22Rv1 (cell line): ENCODE data around the gene CRADD.
"Not testable (repeated sequence)": the region's sequence is repeated elsewhere in the genome, so short reads cannot be mapped to it uniquely, and the experiment has no call there.

Experiments used
- H3K27ac ChIP-seq: fragments of 450-650 bp; 2 replicates; pipeline ENCODE4 v1.5.1; 2017
- ZFX ChIP-seq: fragments of 450-650 bp; IDR thresholded peaks from 2 replicates; pipeline ENCODE4 v1.6.1; 2017; ENCODE audit warnings: antibody characterized with exemption, borderline replicate concordance
- TF ChIP-seq, protein P1 (sequence below): fragments of 450-650 bp; IDR thresholded peaks from 2 replicates; pipeline ENCODE4 v1.5.1; 2017; ENCODE audit warnings: mild to moderate bottlenecking

CRADD gene

GRCh38 chr12:93883436-93884154 lies 206.4 kb downstream of the CRADD start:
- H3K27ac ChIP-seq, result no peak overlapping the region
- TF ChIP-seq, protein P1, sequence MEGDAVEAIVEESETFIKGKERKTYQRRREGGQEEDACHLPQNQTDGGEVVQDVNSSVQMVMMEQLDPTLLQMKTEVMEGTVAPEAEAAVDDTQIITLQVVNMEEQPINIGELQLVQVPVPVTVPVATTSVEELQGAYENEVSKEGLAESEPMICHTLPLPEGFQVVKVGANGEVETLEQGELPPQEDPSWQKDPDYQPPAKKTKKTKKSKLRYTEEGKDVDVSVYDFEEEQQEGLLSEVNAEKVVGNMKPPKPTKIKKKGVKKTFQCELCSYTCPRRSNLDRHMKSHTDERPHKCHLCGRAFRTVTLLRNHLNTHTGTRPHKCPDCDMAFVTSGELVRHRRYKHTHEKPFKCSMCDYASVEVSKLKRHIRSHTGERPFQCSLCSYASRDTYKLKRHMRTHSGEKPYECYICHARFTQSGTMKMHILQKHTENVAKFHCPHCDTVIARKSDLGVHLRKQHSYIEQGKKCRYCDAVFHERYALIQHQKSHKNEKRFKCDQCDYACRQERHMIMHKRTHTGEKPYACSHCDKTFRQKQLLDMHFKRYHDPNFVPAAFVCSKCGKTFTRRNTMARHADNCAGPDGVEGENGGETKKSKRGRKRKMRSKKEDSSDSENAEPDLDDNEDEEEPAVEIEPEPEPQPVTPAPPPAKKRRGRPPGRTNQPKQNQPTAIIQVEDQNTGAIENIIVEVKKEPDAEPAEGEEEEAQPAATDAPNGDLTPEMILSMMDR, result no peak
- no peak for TF ChIP-seq ZFX

DNA sequence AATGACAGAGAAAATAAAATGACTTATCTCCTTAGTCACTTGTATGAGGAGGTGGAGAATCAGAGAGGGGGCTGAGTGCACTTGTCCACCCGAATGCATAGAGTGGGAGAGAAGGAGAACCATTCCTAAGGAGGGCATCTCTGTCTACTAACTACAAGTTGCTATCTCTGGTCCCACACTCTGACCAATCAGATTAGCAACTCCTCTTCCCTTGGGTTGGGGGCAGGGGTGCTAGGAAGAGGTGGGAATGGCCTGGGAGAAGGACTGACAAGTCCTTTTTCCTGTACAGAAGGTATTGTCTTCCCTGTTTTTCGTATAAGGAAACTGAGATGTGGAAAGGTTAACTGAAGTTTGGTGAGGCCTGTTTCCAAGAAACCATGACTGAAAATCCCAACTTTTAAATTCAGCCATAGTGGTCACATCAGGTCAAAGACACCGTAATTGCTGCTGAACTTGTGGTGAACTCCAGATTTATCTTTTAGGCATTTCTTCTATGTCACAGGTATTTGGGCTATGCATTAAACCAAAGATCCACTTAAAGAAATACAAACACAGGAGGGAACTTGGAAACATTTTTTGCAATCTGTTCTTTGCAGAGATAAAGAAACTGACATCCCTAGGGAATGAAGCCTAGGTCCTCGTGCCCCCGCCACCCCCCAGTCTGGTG lies 207.8 kb downstream of the CRADD start:
- TF ChIP-seq, protein P1, result no peak
- TF ChIP-seq ZFX, result no peak
- no peak overlapping the region for H3K27ac ChIP-seq

DNA sequence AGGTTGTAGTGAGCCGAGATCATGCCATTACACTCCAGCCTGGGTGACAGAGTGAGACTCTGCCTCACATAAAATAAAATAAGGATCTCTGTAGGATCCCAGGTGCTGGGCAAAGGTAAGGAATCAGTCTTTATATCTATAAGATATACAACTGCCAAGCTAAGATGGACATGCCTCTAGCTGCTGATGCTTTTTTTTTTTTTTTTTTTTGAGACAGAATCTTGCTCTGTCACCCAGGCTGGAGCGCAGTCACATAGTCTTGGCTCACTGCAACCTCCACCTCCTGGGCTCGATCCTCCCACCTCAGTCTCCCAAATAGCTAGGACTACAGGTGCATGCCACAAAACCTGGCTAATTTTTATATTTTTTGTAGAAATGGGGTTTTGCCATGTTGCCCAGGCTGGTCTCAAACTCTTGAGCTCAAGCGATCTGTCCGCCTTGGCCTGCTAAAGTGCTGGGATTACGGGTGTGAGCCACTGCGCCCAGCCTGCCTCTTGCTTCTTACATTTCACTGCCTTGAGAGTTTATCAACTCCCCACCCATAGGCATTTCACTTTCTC lies 208.9 kb downstream of the CRADD start:
- not testable (repeated sequence) for H3K27ac ChIP-seq

- no peak overlapping the region for H3K27ac ChIP-seq
- no peak for TF ChIP-seq ZFX
- TF ChIP-seq, protein P1, result no peak
Observed at GRCh38 chr12:93886533-93887511, 209.6 kb downstream of the CRADD start.

- TF ChIP-seq ZFX, result no peak
- TF ChIP-seq, protein P1, result no peak
Observed at GRCh38 chr12:93888964-93889363, 211.8 kb downstream of the CRADD start.

GRCh38 chr12:93889516-93890212 lies 212.5 kb downstream of the CRADD start:
- H3K27ac ChIP-seq, result no peak overlapping the region

More at GRCh38 chr12:93888964-93889363, 211.8 kb downstream of the CRADD start:
- no peak overlapping the region for H3K27ac ChIP-seq

More at GRCh38 chr12:93889516-93890212, 212.5 kb downstream of the CRADD start:
- TF ChIP-seq, protein P1, result no peak
- TF ChIP-seq ZFX, result no peak
